Mesenchymal stem cell (in vitro differentiated cells and primary cell): Measurements from ENCODE around the gene THBS3.
"Not testable (repeated sequence)": the region's sequence is repeated elsewhere in the genome, so short reads cannot be mapped to it uniquely, and the experiment has no call there.

Source experiments
- DNase-seq: peaks from one replicate; pipeline ENCODE4 v3.0.0-alpha.2; 2013
- H2AFZ ChIP-seq: one replicate; pipeline ENCODE4 v1.6.1; 2013; ENCODE audit warnings: low read depth, mild to moderate bottlenecking, control low read depth, inconsistent platforms, low read length, moderate library complexity
- H2AK5ac ChIP-seq: 2 replicates; pipeline ENCODE4 v1.6.1; 2013; ENCODE audit warnings: low read length, moderate library complexity, mild to moderate bottlenecking, inconsistent platforms; ENCODE audit not compliant: severe bottlenecking
- H2BK120ac ChIP-seq: one replicate; pipeline ENCODE4 v1.6.1; 2013; ENCODE audit warnings: low read depth, mild to moderate bottlenecking, inconsistent platforms, low read length, moderate library complexity
- H2BK12ac ChIP-seq, 2 experiments: one replicate each; pipeline ENCODE4 v1.6.1; 2013; ENCODE audit warnings: inconsistent platforms in 2 of 2, low read length in 2 of 2, mild to moderate bottlenecking in 2 of 2, moderate library complexity in 2 of 2, control low read depth in 1 of 2
- H2BK15ac ChIP-seq: one replicate; pipeline ENCODE4 v1.6.1; 2013; ENCODE audit warnings: mild to moderate bottlenecking, low read depth, inconsistent platforms; ENCODE audit not compliant: poor library complexity, severe bottlenecking
- H2BK5ac ChIP-seq: 2 replicates; pipeline ENCODE4 v1.6.1; 2013; ENCODE audit warnings: low read depth, mild to moderate bottlenecking, low read length, control low read depth, inconsistent platforms; ENCODE audit not compliant: poor library complexity, severe bottlenecking
- H3K14ac ChIP-seq, 2 experiments: one replicate each; pipeline ENCODE4 v1.6.1; 2013; ENCODE audit warnings: inconsistent platforms in 2 of 2, low read length in 2 of 2, control low read depth in 1 of 2, mild to moderate bottlenecking in 1 of 2, moderate library complexity in 1 of 2
- H3K18ac ChIP-seq, 2 experiments: one replicate each; pipeline ENCODE4 v1.6.1; 2013; ENCODE audit warnings: inconsistent platforms in 2 of 2, low read length in 2 of 2, control low read depth in 1 of 2, low read depth in 1 of 2, mild to moderate bottlenecking in 1 of 2
- H3K23ac ChIP-seq, 2 experiments: one replicate each; pipeline ENCODE4 v1.6.1; 2013; ENCODE audit warnings: inconsistent platforms in 2 of 2, low read length in 2 of 2, mild to moderate bottlenecking in 2 of 2, moderate library complexity in 2 of 2, control low read depth in 1 of 2
- H3K27ac ChIP-seq: 2 replicates; pipeline ENCODE4 v1.5.1; 2013; ENCODE audit warnings: mild to moderate bottlenecking, moderate library complexity, low read length, control low read depth, inconsistent platforms; ENCODE audit not compliant: poor library complexity, severe bottlenecking
- H3K27me3 ChIP-seq, 2 experiments: 2 replicates each; pipeline versions ENCODE4 v1.6.1 to v1.7.0; 2013; ENCODE audit warnings: low read length in 2 of 2, mild to moderate bottlenecking in 2 of 2, moderate library complexity in 2 of 2, control low read depth in 1 of 2, inconsistent platforms in 1 of 2; ENCODE audit not compliant: control insufficient read depth in 1 of 2, insufficient read depth in 1 of 2
- H3K36me3 ChIP-seq, 2 experiments: 2 replicates each; pipeline versions ENCODE4 v1.6.1 to v1.7.0; 2013; ENCODE audit warnings: low read length in 2 of 2, control low read depth in 1 of 2, inconsistent platforms in 1 of 2, low read depth in 1 of 2, mild to moderate bottlenecking in 1 of 2; ENCODE audit not compliant: insufficient read depth in 2 of 2, control insufficient read depth in 1 of 2
- H3K4ac ChIP-seq, 2 experiments: one replicate each; pipeline ENCODE4 v1.6.1; 2013; ENCODE audit warnings: inconsistent platforms in 2 of 2, low read length in 2 of 2, mild to moderate bottlenecking in 2 of 2, moderate library complexity in 2 of 2, control low read depth in 1 of 2, low read depth in 1 of 2
- H3K4me1 ChIP-seq: 2 replicates; pipeline ENCODE4 v1.6.1; 2013; ENCODE audit warnings: low read depth, low read length, control low read depth; ENCODE audit not compliant: control insufficient read depth, insufficient read depth
- H3K4me2 ChIP-seq: 2 replicates; pipeline ENCODE4 v1.6.1; 2013; ENCODE audit warnings: low read length, mild to moderate bottlenecking, inconsistent platforms; ENCODE audit not compliant: poor library complexity, severe bottlenecking
- H3K4me3 ChIP-seq, 2 experiments: 2 replicates each; pipeline versions ENCODE4 v1.5.1 to v1.7.0; 2013; ENCODE audit warnings: low read length in 2 of 2, mild to moderate bottlenecking in 2 of 2, control low read depth in 1 of 2, low read depth in 1 of 2; ENCODE audit not compliant: insufficient read depth in 1 of 2
- H3K79me1 ChIP-seq: replicated peaks from 2 replicates; pipeline ENCODE4 v1.6.1; 2013; ENCODE audit warnings: mild to moderate bottlenecking, control low read depth, low read length, inconsistent platforms; ENCODE audit not compliant: poor library complexity, severe bottlenecking
- H3K9ac ChIP-seq: 2 replicates; pipeline ENCODE4 v1.7.0; 2013; ENCODE audit warnings: mild to moderate bottlenecking, low read length, moderate library complexity
- H3K9me3 ChIP-seq: 2 replicates; pipeline ENCODE4 v1.7.0; 2013; ENCODE audit warnings: mild to moderate bottlenecking, low read length; ENCODE audit not compliant: control insufficient read depth
- H4K8ac ChIP-seq: one replicate; pipeline ENCODE4 v1.6.1; 2013; ENCODE audit warnings: inconsistent platforms, mild to moderate bottlenecking, low read length, moderate library complexity
- H4K91ac ChIP-seq: one replicate; pipeline ENCODE4 v1.6.1; 2013; ENCODE audit warnings: mild to moderate bottlenecking, low read length, inconsistent platforms
- WGBS: methylation state at CpG from one replicate; pipeline ENCODE4 v1.1.7; 2013; ENCODE audit warnings: mixed read lengths; 5-methylcytosine and 5-hydroxymethylcytosine counted together

Gene THBS3

GRCh38 chr1:155191904-155192303, 15.8 kb downstream of the THBS3 start:
- Histone ChIP-seq H3K23ac (no peak overlapping the region), H3K27me3 (no peaks in the 10 kb centered on the region), H3K27ac (no peak overlapping the region), H3K36me3 (peaks cover 6 to 9% of the 10 kb centered on the region in 2 experiments), H2BK120ac (no peak overlapping the region), H3K9ac (peak overlapping the region; percentile 51), H3K79me1 (peaks cover 6% of the 10 kb centered on the region), H4K8ac (peak overlapping the region; percentile 24), H3K4me2 (no peak overlapping the region), H2AK5ac (peak overlapping the region; percentile 17), H3K4me3 (no peak overlapping the region), H4K91ac (peak overlapping the region; percentile 77), H3K4ac (no peak overlapping the region), H3K4me1 (peaks cover 31% of the 10 kb centered on the region), H3K14ac (no peak overlapping the region), H3K18ac (peak overlapping the region in 1 of 2 experiments; percentile 18), H2AFZ (no peak overlapping the region), H2BK12ac (peak overlapping the region in 1 of 2 experiments; percentile 97), H2BK5ac (no peak overlapping the region), H3K9me3 (no peaks in the 10 kb centered on the region), H2BK15ac (peak overlapping the region; percentile 67)
- DNase-seq = no peak
- WGBS = 91% methylated on average over 17 of the region's 17 CpGs

GRCh38 chr1:155189926-155190325, 17.8 kb downstream of the THBS3 start:
- not testable (repeated sequence) for H3K4me3 ChIP-seq, H3K4ac ChIP-seq, H2BK5ac ChIP-seq, H3K14ac ChIP-seq, H3K9me3 ChIP-seq, H3K79me1 ChIP-seq, H3K36me3 ChIP-seq, DNase-seq, H4K91ac ChIP-seq, H3K27ac ChIP-seq, H3K18ac ChIP-seq, H2AK5ac ChIP-seq, H2AFZ ChIP-seq, H2BK15ac ChIP-seq, H3K9ac ChIP-seq, H3K23ac ChIP-seq, H3K4me2 ChIP-seq, H2BK12ac ChIP-seq, H3K27me3 ChIP-seq, H2BK120ac ChIP-seq, H4K8ac ChIP-seq
- over 99% methylated on average over 12 of the region's 45 CpGs for WGBS
- peaks cover 36% of the 10 kb centered on the region for H3K4me1 ChIP-seq

DNA sequence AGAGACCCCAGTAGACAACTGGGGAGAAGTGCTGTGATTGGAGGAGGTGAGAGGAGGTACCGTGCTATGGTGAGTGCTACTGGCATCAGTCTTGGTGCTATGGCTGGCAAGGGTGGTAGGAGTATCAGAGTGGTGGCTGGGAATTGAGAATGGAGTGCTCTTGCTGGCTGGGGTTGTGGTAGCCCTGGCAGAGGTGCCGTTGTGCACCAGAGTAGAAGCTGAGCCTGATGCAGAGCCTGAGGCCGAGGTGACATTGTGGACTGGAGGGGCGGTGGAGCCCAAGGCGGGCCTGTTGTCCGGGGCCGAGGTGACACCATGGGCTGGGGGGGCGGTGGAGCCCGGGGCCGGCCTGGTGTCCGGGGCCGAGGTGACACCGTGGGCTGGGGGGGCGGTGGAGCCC, 19.4 kb downstream of the THBS3 start:
- WGBS = 93% methylated on average over 11 of the region's 14 CpGs
- H3K79me1 ChIP-seq = no peaks in the 10 kb centered on the region

GRCh38 chr1:155187456-155187891, 20.2 kb downstream of the THBS3 start:
- H3K36me3 ChIP-seq = peaks cover 8 to 26% of the 10 kb centered on the region in 2 experiments
- no peak overlapping the region for H3K18ac ChIP-seq
- no peak overlapping the region for H2BK5ac ChIP-seq
- H4K8ac ChIP-seq = no peak overlapping the region
- no peak for DNase-seq
- no peak overlapping the region for H3K4me3 ChIP-seq
- WGBS = 88% methylated on average over 16 of the region's 16 CpGs
- H2BK15ac ChIP-seq = no peak overlapping the region
- no peak overlapping the region for H2BK120ac ChIP-seq
- H3K27ac ChIP-seq = no peak overlapping the region
- H4K91ac ChIP-seq = no peak overlapping the region
- H3K9me3 ChIP-seq = no peaks in the 10 kb centered on the region
- no peak overlapping the region for H2AFZ ChIP-seq
- no peak overlapping the region for H3K4me2 ChIP-seq
- no peaks in the 10 kb centered on the region for H3K27me3 ChIP-seq
- H2AK5ac ChIP-seq = no peak overlapping the region
- H2BK12ac ChIP-seq = no peak overlapping the region
- H3K4ac ChIP-seq = no peak overlapping the region
- no peak overlapping the region for H3K9ac ChIP-seq
- no peaks in the 10 kb centered on the region for H3K79me1 ChIP-seq
- no peak overlapping the region for H3K14ac ChIP-seq
- no peak overlapping the region for H3K23ac ChIP-seq
- peaks cover 20% of the 10 kb centered on the region for H3K4me1 ChIP-seq

More for the DNA sequence above, 19.4 kb downstream of the THBS3 start:
- no peaks in the 10 kb centered on the region for H3K9me3 ChIP-seq
- H3K4me2 ChIP-seq = no peak overlapping the region
- no peak overlapping the region for H3K23ac ChIP-seq
- DNase-seq = no peak
- H3K27ac ChIP-seq = no peak overlapping the region
- H3K4ac ChIP-seq = no peak overlapping the region
- H4K8ac ChIP-seq = no peak overlapping the region
- H3K36me3 ChIP-seq = peaks cover 8 to 24% of the 10 kb centered on the region in 2 experiments
- no peak overlapping the region for H2BK120ac ChIP-seq
- H3K4me1 ChIP-seq = peaks cover 27% of the 10 kb centered on the region
- H2AK5ac ChIP-seq = no peak overlapping the region
- H3K14ac ChIP-seq = no peak overlapping the region
- H2AFZ ChIP-seq = no peak overlapping the region
- no peak overlapping the region for H2BK12ac ChIP-seq
- no peak overlapping the region for H2BK15ac ChIP-seq
- H3K4me3 ChIP-seq = no peak overlapping the region
- H3K27me3 ChIP-seq = no peaks in the 10 kb centered on the region
- no peak overlapping the region for H3K18ac ChIP-seq
- no peak overlapping the region for H2BK5ac ChIP-seq
- H3K9ac ChIP-seq = no peak overlapping the region
- no peak overlapping the region for H4K91ac ChIP-seq
